Measurements from ENCODE around the gene NEDD9. TPM values are rescaled to one million over a fixed set of nuclear protein-coding genes. Genes with fewer than 3 reads are reported as not detected.

Gene NEDD9
- total RNA-seq, 4 donors from 2014 or later, result 19.8 to 49.4 (median 35.6) TPM

- Histone ChIP-seq H3K36me3 (no peaks in the 10 kb centered on the region), H3K4me1 (no peaks in the 10 kb centered on the region), H3K4me3 (no peak overlapping the region), H3K27ac (no peak overlapping the region), H3K27me3 (no peaks in the 10 kb centered on the region), H3K9me3 (no peaks in the 10 kb centered on the region)
- TF ChIP-seq, protein P1, sequence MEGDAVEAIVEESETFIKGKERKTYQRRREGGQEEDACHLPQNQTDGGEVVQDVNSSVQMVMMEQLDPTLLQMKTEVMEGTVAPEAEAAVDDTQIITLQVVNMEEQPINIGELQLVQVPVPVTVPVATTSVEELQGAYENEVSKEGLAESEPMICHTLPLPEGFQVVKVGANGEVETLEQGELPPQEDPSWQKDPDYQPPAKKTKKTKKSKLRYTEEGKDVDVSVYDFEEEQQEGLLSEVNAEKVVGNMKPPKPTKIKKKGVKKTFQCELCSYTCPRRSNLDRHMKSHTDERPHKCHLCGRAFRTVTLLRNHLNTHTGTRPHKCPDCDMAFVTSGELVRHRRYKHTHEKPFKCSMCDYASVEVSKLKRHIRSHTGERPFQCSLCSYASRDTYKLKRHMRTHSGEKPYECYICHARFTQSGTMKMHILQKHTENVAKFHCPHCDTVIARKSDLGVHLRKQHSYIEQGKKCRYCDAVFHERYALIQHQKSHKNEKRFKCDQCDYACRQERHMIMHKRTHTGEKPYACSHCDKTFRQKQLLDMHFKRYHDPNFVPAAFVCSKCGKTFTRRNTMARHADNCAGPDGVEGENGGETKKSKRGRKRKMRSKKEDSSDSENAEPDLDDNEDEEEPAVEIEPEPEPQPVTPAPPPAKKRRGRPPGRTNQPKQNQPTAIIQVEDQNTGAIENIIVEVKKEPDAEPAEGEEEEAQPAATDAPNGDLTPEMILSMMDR (IDR thresholded peaks at IDR 0.05 in 4 of 5, conservative IDR thresholded peaks at IDR 0.05 in 1 of 5), result no peak
- no peak for TF ChIP-seq POLR2A (IDR thresholded peaks at IDR 0.05)
- no peak for DNase-seq
- no peak for ATAC-seq
- in situ Hi-C loops (cut with MboI; ENCODE audit: low sequenced_read_pairs in 4 of 4), result loop anchor here in 3 of 4 donors (5.0 to 10.0 kb wide), 3 partner anchors 352 to 432 kb away; no protein-coding TSS in a partner anchor
- intact Hi-C loops (cut with DNase I; ENCODE audit: low total_unique reads), result loop anchor here (10.0 kb wide), 1 partner anchor 432 kb away; no protein-coding TSS in a partner anchor
These were observed 90.0 kb downstream of the NEDD9 start for GRCh38 chr6:11142296-11143027.

- in situ Hi-C loops (cut with MboI; ENCODE audit: low sequenced_read_pairs in 4 of 4) (loop anchor here in 3 of 4 donors (5.0 to 10.0 kb wide), 3 partner anchors 354 to 434 kb away; no protein-coding TSS in a partner anchor), intact Hi-C loops (cut with DNase I; ENCODE audit: low total_unique reads) (loop anchor here (10.0 kb wide), 1 partner anchor 434 kb away; no protein-coding TSS in a partner anchor)
- no peak overlapping the region for H3K27ac ChIP-seq
- no peaks in the 10 kb centered on the region for H3K4me1 ChIP-seq
- no peaks in the 10 kb centered on the region for H3K27me3 ChIP-seq
- TF ChIP-seq, protein P1 (IDR thresholded peaks at IDR 0.05 in 4 of 5, conservative IDR thresholded peaks at IDR 0.05 in 1 of 5), result no peak
- TF ChIP-seq POLR2A (IDR thresholded peaks at IDR 0.05), result no peak
- H3K9me3 ChIP-seq, result no peaks in the 10 kb centered on the region
- ATAC-seq (no peak), DNase-seq (no peak)
- no peaks in the 10 kb centered on the region for H3K36me3 ChIP-seq
- no peak overlapping the region for H3K4me3 ChIP-seq
These were observed 91.2 kb downstream of the NEDD9 start for GRCh38 chr6:11141295-11141694.

GRCh38 chr6:11140056-11140455, 92.4 kb downstream of the NEDD9 start:
- intact Hi-C loops (cut with DNase I; ENCODE audit: low total_unique reads) (loop anchor here (10.0 kb wide), 1 partner anchor 435 kb away; no protein-coding TSS in a partner anchor), in situ Hi-C loops (cut with MboI; ENCODE audit: low sequenced_read_pairs in 4 of 4) (loop anchor here in 3 of 4 donors (5.0 to 10.0 kb wide), 3 partner anchors 355 to 435 kb away; no protein-coding TSS in a partner anchor)
- no peaks in the 10 kb centered on the region for H3K27me3 ChIP-seq
- no peaks in the 10 kb centered on the region for H3K9me3 ChIP-seq
- peaks cover 0 to 11% of the 10 kb centered on the region in 2 donors for H3K36me3 ChIP-seq
- ATAC-seq, result no peak
- no peak overlapping the region for H3K4me3 ChIP-seq
- DNase-seq, result no peak
- H3K4me1 ChIP-seq, result no peaks in the 10 kb centered on the region
- no peak overlapping the region for H3K27ac ChIP-seq
- TF ChIP-seq POLR2A (IDR thresholded peaks at IDR 0.05), result no peak

DNA sequence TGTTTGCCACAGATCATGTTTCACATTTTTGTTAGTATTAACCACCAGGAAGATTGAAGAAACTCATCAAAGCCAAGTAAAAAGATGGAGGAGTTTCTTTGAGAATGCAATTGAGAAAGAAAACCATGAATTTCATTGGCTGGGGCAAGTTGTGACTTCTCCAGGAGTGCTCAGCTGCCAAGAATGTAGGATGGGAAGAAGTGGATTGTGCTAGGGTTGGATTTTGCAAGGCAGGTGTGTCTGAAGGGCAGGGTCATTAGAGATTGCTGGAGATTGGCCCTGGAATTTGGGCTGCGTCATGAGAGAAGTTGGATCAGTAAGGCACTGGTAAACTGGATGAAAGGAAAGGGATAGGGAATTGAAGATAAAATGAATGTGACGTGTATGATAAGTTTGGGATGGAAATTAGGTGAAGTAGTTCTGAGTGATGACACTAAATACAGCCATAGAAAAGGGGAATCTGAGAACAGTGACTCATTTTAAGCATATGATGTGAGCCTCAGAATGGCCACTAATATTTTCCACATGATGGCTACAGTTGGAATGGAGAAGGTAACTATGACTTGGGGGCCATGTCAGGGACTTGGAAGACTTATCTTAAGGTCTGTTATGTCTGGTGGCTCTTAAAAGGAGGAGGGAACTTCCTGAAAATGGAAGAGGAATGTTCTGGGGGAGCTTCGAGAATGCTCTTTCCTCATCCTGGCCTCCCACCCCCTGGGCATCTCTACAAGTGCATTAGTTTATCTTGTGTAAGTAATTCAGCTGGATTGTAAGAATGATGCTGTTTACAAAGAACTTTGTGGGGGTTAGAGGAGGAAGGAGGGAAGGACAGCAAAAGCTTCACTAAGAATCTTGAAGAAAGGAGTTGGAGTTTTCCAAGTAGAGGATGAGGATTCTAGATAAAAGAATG, 93.2 kb downstream of the NEDD9 start:
- Histone ChIP-seq H3K4me1 (no peaks in the 10 kb centered on the region), H3K4me3 (no peak overlapping the region), H3K9me3 (no peaks in the 10 kb centered on the region), H3K27ac (no peak overlapping the region), H3K27me3 (no peaks in the 10 kb centered on the region), H3K36me3 (peaks cover 0 to 19% of the 10 kb centered on the region in 2 donors)
- in situ Hi-C loops (cut with MboI; ENCODE audit: low sequenced_read_pairs in 4 of 4), result no loop called here
- DNase-seq (no peak), ATAC-seq (no peak)
- TF ChIP-seq POLR2A (IDR thresholded peaks at IDR 0.05), result no peak
- TF ChIP-seq, protein P1 (IDR thresholded peaks at IDR 0.05 in 4 of 5, conservative IDR thresholded peaks at IDR 0.05 in 1 of 5), result no peak
- intact Hi-C loops (cut with DNase I; ENCODE audit: low total_unique reads), result no loop called here

Data from gastrocnemius medialis (tissue), 4 donors.